Putamen (tissue), 1 donor: ENCODE measurements around the gene TIMP3.

Experiments
- DNase-seq: peaks from one replicate; pipeline ENCODE4 v3.0.0-alpha.2; 2016; ENCODE audit warnings: low spot score

TIMP3 gene

DNA sequence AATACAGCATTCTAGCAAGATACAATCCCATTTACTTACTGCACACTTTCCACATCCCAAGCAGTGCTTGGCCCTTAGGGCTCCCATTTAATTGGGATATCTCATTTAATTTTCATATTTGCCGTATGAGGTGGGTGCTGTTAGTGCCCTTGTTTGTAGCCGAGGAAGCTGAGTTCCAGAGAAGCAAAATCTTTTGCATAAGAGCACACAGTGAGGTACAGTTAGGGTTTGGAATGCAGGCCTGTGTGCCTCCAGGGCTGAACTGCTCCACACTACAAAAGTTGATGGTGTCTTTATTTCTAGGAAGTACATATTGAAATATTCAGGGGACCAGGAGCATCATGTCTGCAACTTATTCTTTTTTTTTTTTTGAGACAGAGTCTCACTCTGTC lies 15.5 kb upstream of the TIMP3 start:
- no peak for DNase-seq

DNA sequence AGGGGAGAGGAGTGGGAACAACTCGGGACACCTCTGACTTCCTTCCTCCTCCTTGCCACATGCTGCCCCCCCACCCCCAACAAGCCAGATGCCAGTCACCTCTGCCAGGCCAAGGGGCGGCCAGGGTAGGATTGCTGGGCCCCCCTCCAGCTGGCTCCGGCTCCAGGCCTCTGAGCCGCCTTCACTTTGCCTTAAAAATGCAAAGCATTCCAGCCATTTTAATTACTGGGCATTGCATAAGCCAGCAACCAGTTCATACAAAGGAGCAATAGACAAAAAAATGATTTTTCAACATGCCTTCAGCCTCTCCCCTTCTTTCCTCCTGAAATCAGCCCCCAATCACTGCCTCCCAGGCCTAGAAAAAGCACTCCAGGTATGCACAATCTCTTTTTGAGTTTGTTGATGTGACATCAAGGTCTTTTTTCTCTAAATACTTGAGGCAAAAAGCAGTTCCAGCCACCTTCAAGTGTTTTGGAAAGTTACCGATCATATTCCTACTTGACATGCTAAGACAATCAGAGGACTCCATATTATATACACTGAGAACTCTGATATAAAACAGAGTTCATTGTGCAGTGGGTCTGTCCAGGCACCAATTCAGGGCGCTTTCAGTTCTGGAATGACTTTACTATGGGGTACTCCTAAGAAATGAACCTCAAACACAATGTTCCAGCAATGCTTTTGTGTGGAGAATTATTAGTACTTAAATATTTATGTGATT lies 12.4 kb upstream of the TIMP3 start:
- DNase-seq = no peak

DNA sequence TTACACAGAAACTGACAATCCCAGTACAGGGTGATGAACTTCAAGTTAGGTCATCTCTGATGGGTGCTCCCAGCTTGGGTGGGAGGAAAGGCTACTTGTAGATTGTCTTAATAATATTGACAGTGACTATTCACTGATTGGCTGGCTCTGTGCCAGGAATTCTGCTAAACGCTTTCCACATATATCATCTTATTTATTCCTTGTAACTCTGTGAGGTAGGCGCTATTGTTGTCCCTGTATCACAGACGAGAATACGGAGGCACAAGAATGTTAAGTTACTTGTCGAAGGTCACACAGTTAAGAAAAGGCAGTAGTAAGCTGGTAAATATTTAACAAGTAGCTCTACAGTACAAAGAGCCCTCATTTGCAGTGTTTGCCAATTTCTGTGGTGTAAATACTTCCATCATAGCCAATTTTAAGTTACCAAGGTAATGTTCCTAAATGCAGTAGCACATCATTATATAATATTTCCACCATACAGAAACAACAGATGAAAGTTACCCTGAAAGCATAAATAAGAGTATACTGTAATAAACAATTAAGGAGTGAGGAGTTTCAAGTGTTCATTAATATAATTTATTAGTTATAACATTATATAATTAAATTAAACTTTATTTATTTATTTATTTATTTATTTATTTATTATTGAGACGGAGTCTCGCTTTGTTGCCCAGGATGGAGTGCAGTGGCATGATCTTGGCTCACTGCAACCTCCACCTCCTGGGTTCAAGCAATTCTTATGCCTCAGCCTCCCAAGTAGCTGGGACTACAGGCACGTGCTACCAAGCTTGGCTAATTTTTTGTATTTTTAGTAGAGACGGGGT lies 11.5 kb upstream of the TIMP3 start:
- no peak for DNase-seq

DNA sequence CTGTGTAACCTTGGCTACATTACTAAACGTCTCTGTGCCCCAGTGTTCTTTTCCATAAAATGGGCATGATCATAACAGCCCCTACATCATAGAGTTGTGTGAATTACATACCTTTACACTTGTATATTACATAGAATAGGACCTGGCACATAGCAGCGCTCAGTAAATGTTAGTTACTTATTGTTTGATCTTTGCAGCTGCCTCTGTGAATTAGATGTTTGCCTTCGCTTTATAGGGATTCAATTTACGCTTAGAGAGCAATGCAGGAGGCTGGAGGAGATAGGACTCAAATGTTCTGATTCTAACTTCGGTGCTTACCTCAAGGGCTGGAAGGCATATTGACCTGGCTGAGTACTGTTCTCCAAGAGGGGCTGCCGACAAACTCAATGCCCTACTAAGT lies 10.4 kb upstream of the TIMP3 start:
- DNase-seq = no peak

DNA sequence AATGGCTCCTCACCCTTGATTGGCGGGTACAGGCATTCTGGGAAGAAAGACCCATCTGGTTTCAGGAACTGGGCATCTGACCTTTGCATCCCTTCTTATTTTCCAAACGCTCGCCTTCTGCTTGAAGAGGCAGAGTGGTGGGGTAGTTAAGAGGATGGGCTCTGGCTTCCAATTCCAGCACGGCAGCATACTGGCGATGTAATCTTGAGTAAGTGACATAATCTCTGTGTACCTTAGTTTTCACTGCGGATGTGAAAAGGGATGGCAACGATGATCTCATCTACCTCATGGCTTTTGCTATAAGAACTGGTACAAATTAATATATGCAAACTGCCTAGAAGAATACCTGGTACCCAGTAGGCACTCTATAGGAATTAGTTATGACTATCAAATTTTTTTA lies 10.0 kb upstream of the TIMP3 start:
- no peak for DNase-seq

DNA sequence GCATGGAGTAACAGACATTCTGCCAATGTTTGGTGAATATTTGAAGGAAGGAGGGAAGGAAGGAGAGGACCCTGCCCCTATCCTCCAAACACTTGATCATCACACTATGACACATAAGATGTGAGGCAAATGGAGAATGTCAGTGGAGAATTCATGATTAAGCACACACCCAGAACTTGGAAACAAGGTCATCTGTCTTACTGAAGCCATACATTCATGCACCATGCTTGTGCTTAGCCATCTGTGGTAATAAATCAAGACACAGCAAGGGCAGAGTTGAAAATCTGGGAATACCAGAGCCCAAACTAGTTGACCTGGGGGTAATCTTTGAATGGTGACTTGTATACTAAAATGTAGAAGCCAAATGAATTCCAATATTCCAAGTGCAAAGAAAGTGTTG lies 7.9 kb upstream of the TIMP3 start:
- no peak for DNase-seq

DNA sequence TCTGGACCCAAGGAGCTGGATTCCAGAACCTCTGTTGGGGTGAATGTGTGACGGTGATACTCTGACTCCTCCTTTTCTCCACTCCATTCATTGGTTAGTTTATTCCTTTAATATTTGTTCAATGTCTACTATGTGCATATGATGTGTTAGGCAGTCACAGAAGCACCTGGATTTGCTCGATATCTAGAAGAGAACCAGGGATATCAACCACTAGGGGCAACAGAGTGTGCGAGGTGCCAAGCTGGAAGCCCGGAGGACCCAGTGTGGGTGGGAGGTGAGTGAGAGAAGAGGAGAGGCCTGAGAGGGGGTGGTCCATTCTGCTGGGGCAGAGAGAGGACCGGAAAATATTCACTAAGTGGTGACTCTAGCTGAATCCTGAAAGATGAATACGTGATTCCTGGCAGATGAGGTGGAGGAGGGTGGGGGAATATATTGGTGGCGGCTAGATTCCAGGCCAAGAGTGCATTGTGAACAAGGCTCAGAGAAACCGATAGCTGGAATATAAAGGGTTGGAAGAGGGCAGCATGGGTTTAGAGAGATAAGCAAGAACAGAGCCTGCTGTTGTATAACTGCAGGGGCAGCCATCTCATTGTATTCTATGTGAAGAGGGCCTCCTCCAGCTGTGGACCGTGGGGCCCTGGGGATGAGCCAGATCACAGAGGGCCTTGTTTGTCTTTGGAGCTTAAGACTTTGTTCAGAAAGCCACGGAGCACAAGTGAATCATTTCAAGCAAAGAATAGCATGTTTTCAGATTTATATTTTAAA lies 6.9 kb upstream of the TIMP3 start:
- peak; percentile 60 for DNase-seq

DNA sequence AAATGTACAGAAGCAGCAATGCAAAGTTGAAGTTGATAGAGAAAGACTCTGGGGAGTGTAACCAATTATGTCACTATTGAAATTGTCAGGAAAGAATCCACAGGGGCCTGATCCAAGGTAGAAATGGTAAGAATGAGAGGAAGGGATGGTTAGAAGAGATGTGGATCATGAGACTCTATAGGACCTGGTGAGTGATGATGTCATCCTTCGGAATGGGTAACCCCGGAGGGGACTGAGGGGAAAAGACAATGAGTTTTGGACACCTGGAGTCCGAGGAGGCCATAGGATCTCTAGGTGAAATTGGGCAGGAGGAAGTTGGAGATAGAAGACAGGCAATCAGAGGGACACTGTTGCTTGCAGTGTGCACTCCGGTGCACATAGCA lies 6.3 kb upstream of the TIMP3 start:
- DNase-seq = no peak

DNA sequence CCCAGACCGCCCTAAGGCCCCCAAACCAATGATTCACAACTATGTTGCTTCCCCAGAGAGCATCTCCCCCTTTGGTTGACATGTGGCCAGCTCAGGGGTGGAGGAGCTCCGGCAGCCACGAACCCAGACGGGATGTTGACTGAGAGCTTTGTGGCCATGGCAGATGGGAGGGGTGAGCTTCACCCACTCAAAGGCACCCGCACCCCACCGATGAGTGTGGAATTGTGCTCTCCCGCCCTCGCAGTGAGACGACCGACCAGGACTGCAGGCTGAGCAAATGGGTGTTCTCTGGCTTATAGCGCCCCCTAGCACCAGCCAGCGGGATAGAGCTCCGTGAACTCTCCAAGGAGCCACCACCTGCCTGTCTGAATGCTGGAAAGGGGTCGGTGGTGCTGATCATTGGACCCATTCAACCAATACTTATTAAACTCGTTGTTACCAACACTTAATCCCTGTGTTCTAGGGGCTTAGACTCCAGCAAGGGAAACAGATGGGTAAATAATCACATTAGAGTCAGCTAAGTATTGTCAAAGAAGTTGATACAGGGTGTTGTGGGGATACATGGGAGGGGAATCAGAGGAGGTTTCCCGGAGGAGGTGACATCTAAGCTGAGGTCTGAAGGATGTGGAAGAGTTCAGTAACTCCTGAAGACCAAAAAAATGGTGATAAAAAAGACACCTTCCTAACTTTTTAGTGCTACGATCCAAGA lies 4.5 kb upstream of the TIMP3 start:
- DNase-seq = peak; percentile 75

DNA sequence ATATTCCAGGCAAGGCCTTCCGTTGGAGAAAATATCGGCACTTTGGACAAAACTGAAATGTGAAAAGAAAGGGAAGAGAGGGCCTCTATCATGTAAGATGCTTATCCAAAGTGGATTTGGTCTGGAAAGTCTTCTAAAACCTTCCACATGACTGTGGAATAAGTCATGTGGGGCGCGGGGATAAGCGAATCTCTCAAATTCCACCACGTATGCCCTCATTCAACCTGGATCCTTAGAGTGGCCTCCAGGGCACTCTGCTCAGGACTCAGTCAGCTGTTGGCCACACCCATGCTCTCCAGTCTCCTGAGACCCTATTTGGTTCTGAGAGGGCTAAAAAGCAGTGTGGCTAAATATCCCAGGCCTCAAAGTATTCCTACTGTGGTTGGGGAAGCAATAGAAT lies 2.0 kb upstream of the TIMP3 start:
- DNase-seq = no peak

DNA sequence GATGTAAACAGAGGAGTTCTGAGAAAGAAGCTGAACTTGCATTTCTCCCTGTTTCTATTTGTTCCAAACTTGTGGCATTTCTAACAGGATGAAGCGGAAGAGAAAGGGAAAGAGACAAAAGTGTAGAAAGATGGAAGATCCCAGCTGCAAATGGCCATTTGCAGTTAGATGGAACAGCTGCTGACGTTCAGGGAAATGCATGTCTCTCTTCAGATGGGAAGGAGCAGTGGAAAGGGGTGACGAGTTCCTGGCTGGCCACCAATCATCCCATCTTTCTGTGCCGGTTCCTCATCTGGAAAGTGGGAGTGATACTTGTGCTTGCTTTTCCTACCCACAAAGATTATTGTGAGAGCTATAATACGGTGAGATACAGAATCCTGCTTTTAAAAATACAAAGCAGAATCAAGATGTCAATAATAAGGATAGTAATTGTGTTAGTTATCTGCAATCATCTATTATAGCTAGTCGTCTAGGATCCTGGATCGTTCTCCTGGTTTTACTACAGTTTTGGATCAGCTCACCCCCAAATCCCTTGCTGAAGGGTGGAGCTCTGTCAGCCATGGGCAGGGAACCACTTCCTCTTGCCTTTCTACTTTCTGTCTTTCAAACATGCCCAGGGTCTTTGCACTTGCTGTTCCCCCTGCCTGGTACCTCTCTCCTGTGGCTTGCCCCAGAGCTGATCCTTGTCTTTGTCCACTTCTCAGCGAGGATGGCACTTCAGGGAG lies 1.2 kb upstream of the TIMP3 start:
- no peak for DNase-seq

DNA sequence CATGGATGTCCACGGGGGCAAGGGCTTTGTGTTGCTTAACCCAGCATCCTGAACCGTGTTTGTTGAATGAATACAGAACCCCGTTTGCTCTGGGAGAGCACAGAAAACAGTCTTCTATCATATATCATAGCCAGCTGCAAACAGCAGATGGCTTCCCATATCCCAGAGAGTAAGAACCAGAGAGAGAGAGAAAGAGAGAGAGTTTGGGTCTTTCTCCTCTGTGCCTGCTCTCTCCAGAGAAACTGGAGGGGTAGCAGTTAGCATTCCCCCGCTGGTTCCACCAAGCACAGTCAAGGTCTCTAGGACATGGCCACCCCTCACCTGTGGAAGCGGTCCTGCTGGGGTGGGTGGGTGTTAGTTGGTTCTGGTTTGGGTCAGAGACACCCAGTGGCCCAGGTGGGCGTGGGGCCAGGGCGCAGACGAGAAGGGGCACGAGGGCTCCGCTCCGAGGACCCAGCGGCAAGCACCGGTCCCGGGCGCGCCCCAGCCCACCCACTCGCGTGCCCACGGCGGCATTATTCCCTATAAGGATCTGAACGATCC lies 440 bp upstream of the TIMP3 start:
- no peak for DNase-seq

DNA sequence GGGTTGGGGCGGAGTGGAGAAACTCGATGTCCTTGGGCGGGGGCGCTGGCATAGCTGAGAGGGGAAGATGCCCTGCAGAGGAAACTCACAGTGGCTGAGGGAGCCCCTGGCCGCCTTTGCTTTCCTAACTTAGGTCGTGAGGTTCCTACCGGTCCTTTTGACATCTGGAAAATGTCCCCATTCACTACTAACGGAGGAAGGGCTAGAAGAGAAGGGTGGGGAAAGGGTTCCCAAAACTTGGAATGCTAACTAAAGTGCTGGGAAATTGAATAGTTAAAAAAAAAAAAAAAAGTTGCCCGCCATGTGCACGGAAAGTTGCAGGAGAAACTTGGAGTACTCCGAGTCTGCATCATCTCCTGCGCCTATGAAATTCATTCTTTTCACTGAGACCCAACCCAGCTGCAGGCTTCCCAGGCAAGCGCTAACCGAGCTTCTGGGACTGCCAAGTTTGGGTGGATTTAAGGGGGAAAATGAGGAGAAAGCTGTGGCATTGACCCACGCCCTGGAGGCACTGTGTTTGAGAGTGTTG lies 796 bp downstream of the TIMP3 start:
- no peak for DNase-seq

DNA sequence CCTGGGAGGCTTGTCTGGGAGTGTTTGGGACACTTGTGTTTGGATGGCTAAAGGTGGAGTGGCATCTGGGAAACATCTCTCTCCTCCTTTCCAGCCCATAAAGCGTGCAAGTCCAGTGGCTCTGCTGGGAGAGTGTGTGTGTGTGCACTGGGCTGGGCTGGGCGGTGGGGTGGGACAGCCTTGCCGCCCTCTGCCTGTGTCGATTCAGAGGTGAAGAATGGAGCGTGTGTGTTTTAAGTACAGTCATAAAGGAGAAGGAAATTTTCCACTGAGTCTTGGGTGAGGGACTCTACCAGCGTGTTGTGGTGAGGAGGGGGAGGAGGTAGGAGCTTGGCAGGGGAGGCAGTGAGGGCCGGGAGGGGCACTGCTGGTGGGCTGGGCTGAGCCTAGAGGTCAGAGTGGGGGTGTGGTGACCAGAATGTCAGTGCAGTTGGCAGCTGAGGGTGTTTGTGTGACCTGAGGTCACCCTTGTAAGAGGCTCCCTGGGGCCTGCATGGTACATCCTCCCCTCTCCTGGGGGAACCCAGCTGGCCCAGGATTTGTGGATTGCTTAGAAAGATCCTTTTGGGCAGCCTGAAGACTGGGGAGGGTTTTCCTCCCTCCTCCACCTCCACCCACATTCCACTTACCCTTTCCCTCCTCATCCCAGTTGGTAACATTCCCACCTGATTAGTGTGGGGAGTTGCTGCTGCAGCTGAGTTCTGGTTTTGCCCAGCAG lies 1.7 kb downstream of the TIMP3 start:
- DNase-seq = no peak

DNA sequence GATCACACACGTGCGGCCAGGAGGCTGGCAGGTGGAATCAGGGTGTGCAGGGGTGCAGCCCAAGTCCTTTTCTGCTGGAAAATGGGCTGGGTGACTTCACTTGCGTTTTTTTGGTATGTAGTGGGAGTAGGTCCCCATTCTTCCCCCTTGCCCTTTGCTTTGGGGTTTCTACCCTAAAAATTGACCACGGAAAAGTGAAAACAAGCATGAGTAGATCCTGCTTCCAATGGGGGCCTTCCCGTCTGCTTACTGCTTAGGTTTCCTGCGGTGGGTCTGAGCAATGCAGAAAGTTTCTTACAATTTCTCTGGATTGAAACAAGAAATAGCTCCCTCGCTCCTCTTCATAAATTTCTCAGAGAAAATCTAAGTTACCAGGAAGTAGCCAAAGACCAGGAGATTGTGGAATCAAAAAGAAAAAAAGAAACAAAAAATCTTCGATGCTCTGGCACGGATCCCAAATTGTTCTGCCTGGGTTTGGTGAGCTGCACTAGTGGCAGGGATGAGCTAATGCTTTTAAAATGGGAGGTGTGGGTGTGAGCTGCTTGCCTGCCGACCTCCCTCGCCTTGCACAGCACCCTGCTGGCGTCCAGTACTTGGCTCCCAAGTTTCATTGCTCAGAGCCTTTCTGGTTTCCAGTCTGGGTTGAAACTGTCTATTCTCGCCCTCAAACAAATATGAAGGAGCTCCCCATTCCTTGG lies 2.4 kb downstream of the TIMP3 start:
- DNase-seq = no peak

DNA sequence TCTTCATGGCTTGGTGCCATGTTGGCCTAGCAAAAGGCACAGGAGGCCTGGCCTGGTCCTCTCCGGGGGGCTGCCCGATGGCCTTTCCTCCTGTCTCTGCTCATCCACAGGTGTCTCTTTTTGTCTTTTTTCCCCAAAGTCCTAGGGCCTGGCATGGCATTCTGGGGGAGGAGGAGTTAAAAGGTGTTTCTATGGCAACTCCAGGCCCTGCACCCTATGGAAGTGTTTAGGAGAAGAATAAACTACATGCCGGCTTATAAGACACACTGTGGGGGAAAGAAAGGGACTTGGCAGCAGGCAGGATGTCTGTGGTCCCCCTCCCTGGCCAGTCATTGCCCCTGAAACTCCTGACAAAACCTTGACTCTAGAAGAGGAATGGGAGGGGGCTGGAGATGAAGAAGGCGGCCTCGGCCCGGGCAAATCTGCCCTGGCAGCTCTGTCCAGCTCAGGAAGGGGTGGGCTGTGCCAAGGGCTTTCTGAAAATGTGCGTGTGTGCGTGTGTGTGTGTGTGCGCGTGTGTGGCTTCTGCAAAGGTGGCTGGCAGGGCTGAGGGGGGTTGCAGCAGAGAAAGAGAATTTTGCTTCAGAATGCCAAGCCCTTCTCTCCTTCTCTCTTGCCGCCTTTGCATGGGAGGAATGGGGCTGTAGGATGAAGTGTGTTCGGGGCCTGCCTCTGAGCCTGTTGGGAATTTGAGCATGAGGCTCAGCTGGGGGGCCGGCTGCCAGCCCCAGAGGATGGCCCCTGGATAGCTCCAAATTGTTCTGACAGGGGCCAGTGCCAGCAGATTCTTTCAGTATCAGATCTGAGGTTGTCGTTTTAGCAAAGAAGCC lies 3.2 kb downstream of the TIMP3 start:
- no peak for DNase-seq

DNA sequence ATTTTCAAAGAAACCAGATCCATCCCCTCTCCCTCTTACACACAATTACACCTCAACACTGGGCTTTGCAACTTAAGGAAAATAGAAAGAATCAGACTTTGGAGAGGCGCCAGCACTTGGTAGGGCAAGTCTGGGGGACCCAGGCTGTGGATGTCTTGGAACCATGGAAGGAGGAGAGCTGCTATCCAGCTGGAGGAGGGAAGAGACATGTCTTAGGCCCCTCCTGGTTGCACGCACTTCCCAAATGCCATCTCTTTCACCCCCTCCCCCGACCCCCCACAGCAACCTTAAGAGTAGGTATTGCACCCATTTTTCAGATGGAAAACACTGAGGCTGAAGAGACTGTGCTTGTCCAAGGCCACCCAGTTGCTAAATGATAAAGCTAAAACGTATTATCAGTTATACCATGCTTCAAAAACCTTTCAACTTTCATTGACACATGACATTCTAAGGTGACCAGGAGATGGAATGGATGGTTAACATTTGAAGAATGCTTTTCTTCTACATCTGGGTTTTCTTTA lies 3.9 kb downstream of the TIMP3 start:
- DNase-seq = no peak

DNA sequence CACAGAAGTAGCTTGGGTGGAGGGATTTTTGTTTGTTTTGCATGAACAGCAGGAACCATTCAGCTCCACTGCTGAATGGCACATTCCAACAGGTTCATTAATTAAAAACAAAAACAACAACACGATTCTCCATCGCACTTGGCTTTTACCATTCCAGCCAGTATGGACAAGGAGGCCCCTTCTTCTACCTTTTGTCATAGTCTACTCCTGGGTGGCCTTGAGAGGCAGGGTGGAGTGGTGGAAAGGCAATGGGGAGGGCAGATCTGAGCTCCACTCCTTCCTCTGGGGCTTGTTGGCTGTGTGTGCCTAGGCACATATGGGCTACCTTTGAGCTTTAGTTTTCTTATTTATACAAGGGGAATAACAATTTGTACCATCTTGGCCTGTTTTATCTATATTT lies 4.8 kb downstream of the TIMP3 start:
- DNase-seq = no peak

DNA sequence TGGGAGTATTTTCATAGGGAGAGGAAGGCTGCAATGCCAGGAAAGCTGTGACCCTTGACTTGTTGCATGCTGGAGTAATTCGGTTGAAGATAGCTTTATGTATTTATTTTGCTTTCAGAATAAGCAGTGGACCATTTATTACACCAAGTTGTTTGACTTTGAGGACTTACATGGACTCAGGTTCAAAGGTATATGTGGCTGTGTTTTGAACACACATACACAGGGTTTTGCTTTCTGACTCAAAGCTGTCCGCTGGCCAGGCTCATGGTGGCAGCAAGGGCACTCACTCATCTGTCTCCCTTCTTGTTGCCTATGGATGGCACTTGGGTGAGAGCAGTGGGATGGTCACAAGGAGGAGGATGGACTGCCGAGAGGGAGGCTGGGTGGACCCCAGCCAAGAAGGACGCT lies 6.5 kb downstream of the TIMP3 start:
- DNase-seq = no peak
